ENCODE data around the gene TMC6.

DNA sequence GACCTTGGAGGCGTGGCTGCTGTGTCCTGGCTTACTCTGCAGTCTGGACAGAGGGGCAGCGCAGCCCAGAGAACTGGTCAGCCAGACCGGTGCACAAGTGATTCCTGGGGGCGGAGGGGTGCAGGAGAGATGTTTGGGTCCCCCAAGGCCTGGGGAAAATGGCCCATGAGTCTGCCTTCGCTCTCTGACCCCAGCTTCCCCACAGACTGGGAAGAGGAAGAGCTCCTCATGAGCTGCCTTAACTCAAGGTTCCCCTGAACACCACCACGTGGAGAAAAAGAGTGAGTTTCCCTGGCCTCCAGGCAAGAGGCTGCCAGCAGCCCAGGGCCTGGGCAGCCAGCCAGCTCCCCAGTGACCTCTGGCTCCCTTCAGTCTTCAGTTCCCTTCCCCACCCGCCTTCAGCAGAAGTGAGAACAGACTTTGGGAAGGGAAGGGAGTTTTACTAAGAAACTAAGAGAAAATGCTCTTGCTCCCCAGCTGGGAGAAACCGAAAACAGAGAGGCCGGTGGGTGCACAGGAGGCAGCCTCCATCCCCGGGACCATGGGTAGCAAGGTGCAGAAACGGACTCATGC lies 15.7 kb upstream of the TMC6 start:
- TF ChIP-seq, protein P1, sequence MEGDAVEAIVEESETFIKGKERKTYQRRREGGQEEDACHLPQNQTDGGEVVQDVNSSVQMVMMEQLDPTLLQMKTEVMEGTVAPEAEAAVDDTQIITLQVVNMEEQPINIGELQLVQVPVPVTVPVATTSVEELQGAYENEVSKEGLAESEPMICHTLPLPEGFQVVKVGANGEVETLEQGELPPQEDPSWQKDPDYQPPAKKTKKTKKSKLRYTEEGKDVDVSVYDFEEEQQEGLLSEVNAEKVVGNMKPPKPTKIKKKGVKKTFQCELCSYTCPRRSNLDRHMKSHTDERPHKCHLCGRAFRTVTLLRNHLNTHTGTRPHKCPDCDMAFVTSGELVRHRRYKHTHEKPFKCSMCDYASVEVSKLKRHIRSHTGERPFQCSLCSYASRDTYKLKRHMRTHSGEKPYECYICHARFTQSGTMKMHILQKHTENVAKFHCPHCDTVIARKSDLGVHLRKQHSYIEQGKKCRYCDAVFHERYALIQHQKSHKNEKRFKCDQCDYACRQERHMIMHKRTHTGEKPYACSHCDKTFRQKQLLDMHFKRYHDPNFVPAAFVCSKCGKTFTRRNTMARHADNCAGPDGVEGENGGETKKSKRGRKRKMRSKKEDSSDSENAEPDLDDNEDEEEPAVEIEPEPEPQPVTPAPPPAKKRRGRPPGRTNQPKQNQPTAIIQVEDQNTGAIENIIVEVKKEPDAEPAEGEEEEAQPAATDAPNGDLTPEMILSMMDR (conservative IDR thresholded peaks at IDR 0.05), result no peak
- TF ChIP-seq ZFX (IDR thresholded peaks at IDR 0.05), result no peak
